Measurements from ENCODE around the gene FZR1. TPM values are rescaled to one million over a fixed set of nuclear protein-coding genes. Genes with fewer than 3 reads are reported as not detected.

Gene FZR1
- total and polyA plus RNA-seq, 9 of the 15 experiments (the other 6 are each of a cell fraction or from before 2014, with no cell fraction given), result 0.18 to 48.0 (median 22.2) TPM

GRCh38 chr19:3520166-3521103, 14.3 kb downstream of the FZR1 start (continued):
- TF ChIP-seq ZBTB49 (CRISPR knock-in tag; IDR thresholded peaks at IDR 0.05; ENCODE audit: borderline replicate concordance) (peak; percentile 89; the same call in 1 of the 2 replicates), DMBX1 (CRISPR knock-in tag; IDR thresholded peaks at IDR 0.05; ENCODE audit: borderline replicate concordance) (peak; percentile 56; the same call in 1 of the 2 replicates), CREM (IDR thresholded peaks at IDR 0.05; ENCODE audit: low read depth) (peak; percentile 87; the same call in 1 of the 2 replicates), SPI1 (IDR thresholded peaks at IDR 0.05; ENCODE audit: borderline replicate concordance, low read depth, low read length) (no peak), CUX1 (CRISPR knock-in tag; IDR thresholded peaks at IDR 0.05) (no peak), TBP (optimal IDR thresholded peaks at IDR 0.05; ENCODE audit: low read depth, low read length) (no peak), NCOR1 (IDR thresholded peaks at IDR 0.05) (peak; percentile 56), SP2 (IDR thresholded peaks at IDR 0.05; ENCODE audit: extremely low read depth, low read depth, low read length, poor library complexity, severe bottlenecking) (no peak), RAD21 (CRISPR knock-in tag; conservative IDR thresholded peaks at IDR 0.05 in 1 of 2, IDR thresholded peaks at IDR 0.05 in 1 of 2) (peak; percentile 57 to 76), RERE (CRISPR knock-in tag; IDR thresholded peaks at IDR 0.05; ENCODE audit: borderline replicate concordance) (peak; percentile 96; the same call in 1 of the 2 replicates), CHD4 (IDR thresholded peaks at IDR 0.05; ENCODE audit: insufficient read depth, insufficient replicate concordance, low read depth, low read length, poor library complexity, severe bottlenecking) (peak; percentile 24)
